ENCODE measurements around the gene FAM186B. TPM values are rescaled to one million over a fixed set of nuclear protein-coding genes. Genes with fewer than 3 reads are reported as not detected.

Gene FAM186B
- total and polyA plus RNA-seq, 2 of the 13 experiments (the other 11 are each of a cell fraction or from before 2014, with no cell fraction given) = 0.07 to 0.20 TPM

- TF ChIP-seq ZNF850 (CRISPR knock-in tag; conservative IDR thresholded peaks at IDR 0.05) = no peak
- no peak for TF ChIP-seq ATM (IDR thresholded peaks at IDR 0.05; ENCODE audit: borderline replicate concordance)
- TF ChIP-seq ZBTB4 (CRISPR knock-in tag; IDR thresholded peaks at IDR 0.05; ENCODE audit: borderline replicate concordance) = peak; percentile 76; the same call in 1 of the 2 replicates
- TF ChIP-seq, protein P1, sequence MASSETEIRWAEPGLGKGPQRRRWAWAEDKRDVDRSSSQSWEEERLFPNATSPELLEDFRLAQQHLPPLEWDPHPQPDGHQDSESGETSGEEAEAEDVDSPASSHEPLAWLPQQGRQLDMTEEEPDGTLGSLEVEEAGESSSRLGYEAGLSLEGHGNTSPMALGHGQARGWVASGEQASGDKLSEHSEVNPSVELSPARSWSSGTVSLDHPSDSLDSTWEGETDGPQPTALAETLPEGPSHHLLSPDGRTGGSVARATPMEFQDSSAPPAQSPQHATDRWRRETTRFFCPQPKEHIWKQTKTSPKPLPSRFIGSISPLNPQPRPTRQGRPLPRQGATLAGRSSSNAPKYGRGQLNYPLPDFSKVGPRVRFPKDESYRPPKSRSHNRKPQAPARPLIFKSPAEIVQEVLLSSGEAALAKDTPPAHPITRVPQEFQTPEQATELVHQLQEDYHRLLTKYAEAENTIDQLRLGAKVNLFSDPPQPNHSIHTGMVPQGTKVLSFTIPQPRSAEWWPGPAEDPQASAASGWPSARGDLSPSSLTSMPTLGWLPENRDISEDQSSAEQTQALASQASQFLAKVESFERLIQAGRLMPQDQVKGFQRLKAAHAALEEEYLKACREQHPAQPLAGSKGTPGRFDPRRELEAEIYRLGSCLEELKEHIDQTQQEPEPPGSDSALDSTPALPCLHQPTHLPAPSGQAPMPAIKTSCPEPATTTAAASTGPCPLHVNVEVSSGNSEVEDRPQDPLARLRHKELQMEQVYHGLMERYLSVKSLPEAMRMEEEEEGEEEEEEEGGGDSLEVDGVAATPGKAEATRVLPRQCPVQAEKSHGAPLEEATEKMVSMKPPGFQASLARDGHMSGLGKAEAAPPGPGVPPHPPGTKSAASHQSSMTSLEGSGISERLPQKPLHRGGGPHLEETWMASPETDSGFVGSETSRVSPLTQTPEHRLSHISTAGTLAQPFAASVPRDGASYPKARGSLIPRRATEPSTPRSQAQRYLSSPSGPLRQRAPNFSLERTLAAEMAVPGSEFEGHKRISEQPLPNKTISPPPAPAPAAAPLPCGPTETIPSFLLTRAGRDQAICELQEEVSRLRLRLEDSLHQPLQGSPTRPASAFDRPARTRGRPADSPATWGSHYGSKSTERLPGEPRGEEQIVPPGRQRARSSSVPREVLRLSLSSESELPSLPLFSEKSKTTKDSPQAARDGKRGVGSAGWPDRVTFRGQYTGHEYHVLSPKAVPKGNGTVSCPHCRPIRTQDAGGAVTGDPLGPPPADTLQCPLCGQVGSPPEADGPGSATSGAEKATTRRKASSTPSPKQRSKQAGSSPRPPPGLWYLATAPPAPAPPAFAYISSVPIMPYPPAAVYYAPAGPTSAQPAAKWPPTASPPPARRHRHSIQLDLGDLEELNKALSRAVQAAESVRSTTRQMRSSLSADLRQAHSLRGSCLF (CRISPR knock-in tag; IDR thresholded peaks at IDR 0.05; ENCODE audit: borderline replicate concordance) = no peak
- 0 out of 2 replicates have a peak, but pooled peaks have one; percentile 41 for TF ChIP-seq ZNF263 (CRISPR knock-in tag; IDR thresholded peaks at IDR 0.05)
- no peak for TF ChIP-seq ZNF660 (CRISPR knock-in tag; IDR thresholded peaks at IDR 0.05; ENCODE audit: borderline replicate concordance, low read depth)
- 0 out of 4 replicates have a peak, but pooled peaks of 1 of the 2 experiments have one; percentile 30 for TF ChIP-seq ATF4 (CRISPR knock-in tag; IDR thresholded peaks at IDR 0.05)
- TF ChIP-seq NR2F1 (CRISPR knock-in tag; IDR thresholded peaks at IDR 0.05) = no peak
- TF ChIP-seq, protein P2, sequence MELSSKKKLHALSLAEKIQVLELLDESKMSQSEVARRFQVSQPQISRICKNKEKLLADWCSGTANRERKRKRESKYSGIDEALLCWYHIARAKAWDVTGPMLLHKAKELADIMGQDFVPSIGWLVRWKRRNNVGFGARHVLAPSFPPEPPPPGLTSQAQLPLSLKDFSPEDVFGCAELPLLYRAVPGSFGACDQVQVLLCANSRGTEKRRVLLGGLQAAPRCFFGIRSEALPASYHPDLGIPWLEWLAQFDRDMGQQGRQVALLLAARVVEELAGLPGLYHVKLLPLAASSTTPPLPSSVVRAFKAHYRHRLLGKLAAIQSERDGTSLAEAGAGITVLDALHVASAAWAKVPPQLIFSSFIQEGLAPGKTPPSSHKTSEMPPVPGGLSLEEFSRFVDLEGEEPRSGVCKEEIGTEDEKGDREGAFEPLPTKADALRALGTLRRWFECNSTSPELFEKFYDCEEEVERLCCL (CRISPR knock-in tag; IDR thresholded peaks at IDR 0.05; ENCODE audit: borderline replicate concordance) = no peak
- no peak for TF ChIP-seq HMG20A (CRISPR knock-in tag; IDR thresholded peaks at IDR 0.05; ENCODE audit: borderline replicate concordance)
- TF ChIP-seq IKZF4 (CRISPR knock-in tag; IDR thresholded peaks at IDR 0.05; ENCODE audit: borderline replicate concordance, low read depth, not compliant biosample characterization) = no peak
- TF ChIP-seq ZNF670 (CRISPR knock-in tag; IDR thresholded peaks at IDR 0.05; ENCODE audit: borderline replicate concordance) = no peak
- TF ChIP-seq, protein P3, sequence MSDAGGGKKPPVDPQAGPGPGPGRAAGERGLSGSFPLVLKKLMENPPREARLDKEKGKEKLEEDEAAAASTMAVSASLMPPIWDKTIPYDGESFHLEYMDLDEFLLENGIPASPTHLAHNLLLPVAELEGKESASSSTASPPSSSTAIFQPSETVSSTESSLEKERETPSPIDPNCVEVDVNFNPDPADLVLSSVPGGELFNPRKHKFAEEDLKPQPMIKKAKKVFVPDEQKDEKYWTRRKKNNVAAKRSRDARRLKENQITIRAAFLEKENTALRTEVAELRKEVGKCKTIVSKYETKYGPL (CRISPR knock-in tag; IDR thresholded peaks at IDR 0.05) = no peak
- 0 out of 2 replicates have a peak, but pooled peaks have one; percentile 18 for TF ChIP-seq MEIS1 (CRISPR knock-in tag; IDR thresholded peaks at IDR 0.05; ENCODE audit: borderline replicate concordance)
- no peak for TF ChIP-seq NR1H2 (CRISPR knock-in tag; IDR thresholded peaks at IDR 0.05; ENCODE audit: borderline replicate concordance, low read depth)
- TF ChIP-seq NCOA1 (CRISPR knock-in tag; IDR thresholded peaks at IDR 0.05) = no peak
These were observed 37.6 kb downstream of the FAM186B start, which contains the start of gene MCRS1 (continued) for GRCh38 chr12:49567611-49568441.
